SH-SY5Y (cell line): ENCODE results near the gene MORN1.

Experiments used
- GATA2 ChIP-seq: IDR thresholded peaks from 2 replicates; pipeline ENCODE4 v1.6.1; 2011; ENCODE audit warnings: mild to moderate bottlenecking, low read depth, low read length
- GATA3 ChIP-seq: IDR thresholded peaks from 2 replicates; pipeline ENCODE4 v1.6.1; 2011; ENCODE audit warnings: low read depth, mild to moderate bottlenecking, low read length, moderate library complexity

GRCh38 chr1:2278591-2279209 is 112.7 kb downstream of the MORN1 start:
- TF ChIP-seq GATA3 (no peak), GATA2 (no peak)
